ENCODE data around the gene MAGI2.

Gene MAGI2

GRCh38 chr7:78083476-78084120 lies 1369.9 kb downstream of the MAGI2 start:
- peak; percentile 44 for DNase-seq (ENCODE audit: low read depth)

GRCh38 chr7:78082556-78082955 lies 1370.9 kb downstream of the MAGI2 start:
- no peak for DNase-seq (ENCODE audit: low read depth)

GRCh38 chr7:78081888-78082287 lies 1371.6 kb downstream of the MAGI2 start:
- DNase-seq (ENCODE audit: low read depth), result no peak

GRCh38 chr7:78081344-78081743 lies 1372.1 kb downstream of the MAGI2 start:
- DNase-seq (ENCODE audit: low read depth), result no peak

- no peak for DNase-seq (ENCODE audit: low read depth)
These were observed 1372.7 kb downstream of the MAGI2 start for GRCh38 chr7:78080811-78081210.

GRCh38 chr7:78080241-78080640 lies 1373.2 kb downstream of the MAGI2 start:
- no peak for DNase-seq (ENCODE audit: low read depth)

GRCh38 chr7:78074713-78075112 lies 1378.8 kb downstream of the MAGI2 start:
- DNase-seq (ENCODE audit: low read depth), result no peak

GRCh38 chr7:78073609-78074382 lies 1379.7 kb downstream of the MAGI2 start:
- no peak for DNase-seq (ENCODE audit: low read depth)

GRCh38 chr7:78072201-78072590 lies 1381.3 kb downstream of the MAGI2 start:
- no peak for DNase-seq (ENCODE audit: low read depth)

GRCh38 chr7:78071491-78072200 lies 1381.8 kb downstream of the MAGI2 start:
- DNase-seq (ENCODE audit: low read depth), result no peak

GRCh38 chr7:78066599-78066998 lies 1386.9 kb downstream of the MAGI2 start:
- no peak for DNase-seq (ENCODE audit: low read depth)

- no peak for DNase-seq (ENCODE audit: low read depth)
These were observed 1389.7 kb downstream of the MAGI2 start for GRCh38 chr7:78063758-78064157.

GRCh38 chr7:78062214-78062613 lies 1391.3 kb downstream of the MAGI2 start:
- no peak for DNase-seq (ENCODE audit: low read depth)

- no peak for DNase-seq (ENCODE audit: low read depth)
These were observed 1395.9 kb downstream of the MAGI2 start for GRCh38 chr7:78057571-78057970.

- no peak for DNase-seq (ENCODE audit: low read depth)
These were observed 1397.9 kb downstream of the MAGI2 start for GRCh38 chr7:78055599-78055998.

- DNase-seq (ENCODE audit: low read depth), result no peak
These were observed 1398.4 kb downstream of the MAGI2 start for GRCh38 chr7:78055001-78055573.

- no peak for DNase-seq (ENCODE audit: low read depth)
These were observed 1401.4 kb downstream of the MAGI2 start for GRCh38 chr7:78052112-78052511.

GRCh38 chr7:78047800-78048199 lies 1405.7 kb downstream of the MAGI2 start:
- no peak for DNase-seq (ENCODE audit: low read depth)

- DNase-seq (ENCODE audit: low read depth), result no peak
These were observed 1410.3 kb downstream of the MAGI2 start for GRCh38 chr7:78043159-78043558.

GRCh38 chr7:78041423-78041822 lies 1412.0 kb downstream of the MAGI2 start:
- no peak for DNase-seq (ENCODE audit: low read depth)

GRCh38 chr7:78039790-78040776 lies 1413.4 kb downstream of the MAGI2 start:
- no peak for DNase-seq (ENCODE audit: low read depth)
